IMR-90 (cell line): Measurements from ENCODE around the gene ANKRD55. TPM values are rescaled to one million over a fixed set of nuclear protein-coding genes. Genes with fewer than 3 reads are reported as not detected.

Experiments
- ATAC-seq: fragments of 200-7000 bp; cut with Tn5 transposase; 2 replicates; pipeline ENCODE4 v1.9.1; 2020; ENCODE audit warnings: low read depth, mild to moderate bottlenecking, moderate library complexity
- BruUV-seq: library from RNA; stranded (reverse); fragments of 400-500 nt; replicated peaks from 2 replicates; lab custom pipeline; 2021; lab: Mats Ljungman, UMichigan
- CTCF ChIA-PET: fragments of 300-600 bp; formaldehyde crosslinking; extraction: SDS; loops from one replicate; lab custom pipeline; 2021; ENCODE audit warnings: antibody characterized with exemption; lab: Yijun Ruan, JAX
- POLR2A ChIA-PET: fragments of 300-600 bp; sonication (Branson Sonifier 250); formaldehyde crosslinking; loops from one replicate; lab custom pipeline; 2022; ENCODE audit warnings: antibody characterized with exemption; ENCODE audit not compliant: unreplicated experiment; lab: Charles Lee
- DNase-seq: peaks from one replicate; pipeline ENCODE4 v3.0.0; 2013
- H2AFZ ChIP-seq: replicated peaks from 2 replicates; pipeline ENCODE3; 2013; ENCODE audit warnings: low read length, mild to moderate bottlenecking; ENCODE audit not compliant: poor library complexity
- H2AK5ac ChIP-seq: 2 replicates; pipeline ENCODE4 v1.6.1; 2013; ENCODE audit warnings: low read depth, low read length, inconsistent platforms
- H2AK9ac ChIP-seq: replicated peaks from 2 replicates; pipeline ENCODE3; 2013; ENCODE audit warnings: mild to moderate bottlenecking, low read depth, low read length, moderate library complexity; ENCODE audit not compliant: poor library complexity
- H2BK120ac ChIP-seq: 2 replicates; pipeline ENCODE4 v1.6.1; 2013; ENCODE audit warnings: low read depth, low read length, inconsistent platforms
- H2BK15ac ChIP-seq: 3 replicates; pipeline ENCODE4 v1.6.1; 2013; ENCODE audit warnings: low read depth, low read length, inconsistent platforms
- H2BK20ac ChIP-seq: 2 replicates; pipeline ENCODE4 v1.6.1; 2013; ENCODE audit warnings: low read depth, mild to moderate bottlenecking, inconsistent platforms, low read length, moderate library complexity
- H2BK5ac ChIP-seq: 2 replicates; pipeline ENCODE4 v1.6.1; 2013; ENCODE audit warnings: mild to moderate bottlenecking, low read depth, low read length, inconsistent platforms; ENCODE audit not compliant: poor library complexity, severe bottlenecking
- H3K14ac ChIP-seq: replicated peaks from 2 replicates; pipeline ENCODE4 v1.6.1; 2013; ENCODE audit warnings: low read depth, low read length, inconsistent platforms
- H3K18ac ChIP-seq: 2 replicates; pipeline ENCODE4 v1.6.1; 2013; ENCODE audit warnings: low read depth, low read length, control low read depth
- H3K23ac ChIP-seq: 2 replicates; pipeline ENCODE4 v1.6.1; 2013; ENCODE audit warnings: low read depth, low read length, inconsistent platforms
- H3K27ac ChIP-seq: 2 replicates; pipeline ENCODE4 v1.5.1; 2013; ENCODE audit warnings: mild to moderate bottlenecking, control low read depth, low read length; ENCODE audit not compliant: insufficient read depth
- H3K27me3 ChIP-seq: 2 replicates; pipeline ENCODE4 v1.6.1; 2013; ENCODE audit warnings: low read length; ENCODE audit not compliant: control insufficient read depth, insufficient read depth
- H3K36me3 ChIP-seq: 2 replicates; pipeline ENCODE4 v1.6.1; 2013; ENCODE audit warnings: low read length, mixed read lengths; ENCODE audit not compliant: control insufficient read depth, insufficient read depth
- H3K4ac ChIP-seq: 2 replicates; pipeline ENCODE4 v1.6.1; 2013; ENCODE audit warnings: low read depth, low read length, inconsistent platforms
- H3K4me1 ChIP-seq: 2 replicates; pipeline ENCODE4 v1.6.1; 2013; ENCODE audit warnings: low read length, mixed read lengths; ENCODE audit not compliant: control insufficient read depth, insufficient read depth
- H3K4me2 ChIP-seq: 2 replicates; pipeline ENCODE4 v1.6.1; 2013; ENCODE audit warnings: low read depth, mild to moderate bottlenecking, control low read depth, low read length, moderate library complexity
- H3K4me3 ChIP-seq: 2 replicates; pipeline ENCODE4 v1.5.1; 2013; ENCODE audit warnings: low read depth, mild to moderate bottlenecking, control low read depth, low read length, moderate library complexity; ENCODE audit not compliant: insufficient read depth
- H3K56ac ChIP-seq: 2 replicates; pipeline ENCODE4 v1.6.1; 2013; ENCODE audit warnings: low read length, inconsistent platforms; ENCODE audit not compliant: insufficient read depth; ENCODE audit errors: extremely low read depth
- H3K79me1 ChIP-seq, 2 experiments: 2 replicates each; pipeline ENCODE4 v1.6.1; 2013; ENCODE audit warnings: low read length in 2 of 2, inconsistent platforms in 1 of 2, low read depth in 1 of 2
- H3K9ac ChIP-seq: 2 replicates; pipeline ENCODE4 v1.6.1; 2013; ENCODE audit warnings: low read depth, low read length, control low read depth
- H3K9me1 ChIP-seq: 2 replicates; pipeline ENCODE4 v1.6.1; 2013; ENCODE audit warnings: low read length, inconsistent platforms; ENCODE audit not compliant: insufficient read depth
- H3K9me3 ChIP-seq: 2 replicates; pipeline ENCODE4 v1.6.1; 2013; ENCODE audit warnings: low read length; ENCODE audit not compliant: control insufficient read depth, insufficient read depth
- H4K20me1 ChIP-seq: 2 replicates; pipeline ENCODE4 v1.6.1; 2013; ENCODE audit warnings: low read length, inconsistent platforms; ENCODE audit not compliant: insufficient read depth
- H4K5ac ChIP-seq: 2 replicates; pipeline ENCODE4 v1.6.1; 2013; ENCODE audit warnings: mild to moderate bottlenecking, low read depth, low read length, control low read depth
- H4K8ac ChIP-seq, 2 experiments: 2 replicates each; pipeline ENCODE4 v1.6.1; 2013; ENCODE audit warnings: low read depth in 2 of 2, low read length in 2 of 2, control low read depth in 1 of 2, inconsistent platforms in 1 of 2
- H4K91ac ChIP-seq: 2 replicates; pipeline ENCODE4 v1.6.1; 2013; ENCODE audit warnings: low read depth, low read length, inconsistent platforms; ENCODE audit not compliant: insufficient read depth
- BHLHE40 ChIP-seq: fragments of 150-350 bp; IDR thresholded peaks from 2 replicates; pipeline ENCODE4 v1.6.1; 2016; ENCODE audit warnings: mild to moderate bottlenecking, low read depth, low read length
- CEBPB ChIP-seq: IDR thresholded peaks from 2 replicates; pipeline ENCODE4 v1.6.1; 2012; ENCODE audit warnings: low read depth, low read length, improper control_type of control experiment
- CHD1 ChIP-seq: IDR thresholded peaks from 2 replicates; pipeline ENCODE4 v1.6.1; 2012; ENCODE audit warnings: low read depth, low read length, improper control_type of control experiment
- CTCF ChIP-seq: conservative IDR thresholded peaks from 2 replicates; pipeline ENCODE4 v1.5.1; 2012; ENCODE audit warnings: mild to moderate bottlenecking, low read depth, low read length, improper control_type of control experiment
- FOS ChIP-seq: fragments of 150-350 bp; IDR thresholded peaks from 2 replicates; pipeline ENCODE4 v1.6.1; 2016; ENCODE audit warnings: low read depth, low read length
- MAFK ChIP-seq: IDR thresholded peaks from 2 replicates; pipeline ENCODE4 v1.6.1; 2012; ENCODE audit warnings: low read depth, low read length, improper control_type of control experiment
- MAZ ChIP-seq: IDR thresholded peaks from 2 replicates; pipeline ENCODE4 v1.6.1; 2012; ENCODE audit warnings: low read depth, mild to moderate bottlenecking, low read length, improper control_type of control experiment, moderate library complexity, borderline replicate concordance
- MXI1 ChIP-seq: IDR thresholded peaks from 2 replicates; pipeline ENCODE4 v1.6.1; 2012; ENCODE audit warnings: low read depth, mild to moderate bottlenecking, low read length, moderate library complexity, borderline replicate concordance
- NFE2L2 ChIP-seq: fragments of 150-350 bp; IDR thresholded peaks from 2 replicates; pipeline ENCODE4 v1.6.1; 2016; ENCODE audit warnings: low read depth, mild to moderate bottlenecking, low read length
- POLR2A ChIP-seq: IDR thresholded peaks from 2 replicates; pipeline ENCODE4 v1.6.1; 2012; ENCODE audit warnings: mild to moderate bottlenecking, low read depth, low read length
- RAD21 ChIP-seq: IDR thresholded peaks from 2 replicates; pipeline ENCODE4 v1.6.1; 2012; ENCODE audit warnings: low read length, improper control_type of control experiment
- RCOR1 ChIP-seq: IDR thresholded peaks from 2 replicates; pipeline ENCODE4 v1.6.1; 2012; ENCODE audit warnings: mild to moderate bottlenecking, low read length, improper control_type of control experiment; ENCODE audit not compliant: insufficient replicate concordance
- RFX5 ChIP-seq: IDR thresholded peaks from 2 replicates; pipeline ENCODE4 v1.8.0; 2012; ENCODE audit warnings: low read depth, mild to moderate bottlenecking, low read length, moderate library complexity
- SMC3 ChIP-seq: fragments of 150-350 bp; IDR thresholded peaks from 2 replicates; pipeline ENCODE4 v1.6.1; 2016; ENCODE audit warnings: low read depth, mild to moderate bottlenecking, antibody characterized with exemption, low read length, moderate library complexity
- USF2 ChIP-seq: fragments of 150-350 bp; IDR thresholded peaks from 2 replicates; pipeline ENCODE4 v1.6.1; 2017; ENCODE audit warnings: mild to moderate bottlenecking, antibody characterized with exemption, low read length, low read depth
- WGBS, 2 experiments: methylation state at CpG; one replicate each; pipeline versions ENCODE4 v1.1.5 to v1.1.7; 2013; ENCODE audit warnings: missing lambda C conversion rate in 2 of 2; ENCODE audit not compliant: insufficient read length in 1 of 2; ENCODE audit errors: extremely low coverage in 2 of 2; 5-methylcytosine and 5-hydroxymethylcytosine counted together
- dilution Hi-C: fragments of 300-500 bp; cut with HindIII; formaldehyde crosslinking; loops from one replicate; pipeline ENCODE4 v1.14.3; 2018; ENCODE audit warnings: low sequenced_read_pairs; ENCODE audit not compliant: unreplicated experiment
- in situ Hi-C: fragments of 300-500 bp; cut with MboI; formaldehyde crosslinking; loops from 3 replicates; pipeline ENCODE4 v1.14.3; 2019; ENCODE audit warnings: low sequenced_read_pairs, inconsistent platforms, mixed read lengths
- intact Hi-C: fragments of 100-400 bp; cut with micrococcal nuclease; formaldehyde crosslinking; loops from 2 replicates; pipeline ENCODE4 v1.10.0; 2022
- polyA plus RNA-seq, 3 experiments: library from polyadenylated mRNA; depleted of rRNA; stranded (reverse); fragments of >200 nt; gene quantifications; 2 replicates each; pipeline ENCODE4 v1.2.3, GENCODE V29; 2012; ENCODE audit warnings: low replicate concordance in 1 of 3
- total RNA-seq: library from RNA; depleted of rRNA; stranded (reverse); fragments of >200 nt; gene quantifications from 2 replicates; pipeline ENCODE4 v1.2.3, GENCODE V29; 2012

Gene ANKRD55
- total and polyA plus RNA-seq, 2 of the 4 experiments (the other 2 are of a cell fraction): not detected

- peak overlapping the region; percentile 60 to 81 for H4K8ac ChIP-seq
- H2BK20ac ChIP-seq: peak overlapping the region; percentile 95
- ATAC-seq (peak; percentile 99), DNase-seq (peak; percentile 93)
- H3K18ac ChIP-seq: peak overlapping the region; percentile 66
- peak overlapping the region; percentile 13 for H2AK9ac ChIP-seq
- H2AK5ac ChIP-seq: peak overlapping the region; percentile 77
- peak overlapping the region; percentile 62; the same call in 1 of the 2 replicates for H3K56ac ChIP-seq
- BruUV-seq: no TSS peak
- peak overlapping the region; percentile 84 for H3K4ac ChIP-seq
- in situ Hi-C loops: loop anchor here (5.0 to 25.0 kb wide), 2 partner anchors 567 to 942 kb away; no protein-coding TSS in a partner anchor
- peak overlapping the region; percentile 88 for H4K91ac ChIP-seq
- peaks cover 11% of the 10 kb centered on the region for H3K4me1 ChIP-seq
- peak overlapping the region; percentile 38 for H4K5ac ChIP-seq
- intact Hi-C loops: loop anchor here (1.0 to 5.0 kb wide), 8 partner anchors 210 to 1007 kb away; no protein-coding TSS in a partner anchor
- H3K9me1 ChIP-seq: peaks cover 4% of the 10 kb centered on the region; the same call in 1 of the 2 replicates
- H2AFZ ChIP-seq: peak overlapping the region; percentile 62
- 0 out of 4 replicates have a peak, but pooled peaks cover 0 to 6% of the 10 kb centered on the region in 2 experiments for H3K79me1 ChIP-seq
- ChIA-PET POLR2A (no interaction called here), CTCF (interaction anchor here (0.6 to 4.0 kb wide), 16 partner anchors 53 to 997 kb away, joined by 3 to 46 read pairs (median 4); no protein-coding TSS in a partner anchor)
- H4K20me1 ChIP-seq: no peaks in the 10 kb centered on the region
- H3K9me3 ChIP-seq: no peaks in the 10 kb centered on the region
- no peaks in the 10 kb centered on the region for H3K27me3 ChIP-seq
- H2BK15ac ChIP-seq: peak overlapping the region; percentile 68; the same call in 2 of the 3 replicates
- dilution Hi-C loops: no loop called here
- H3K9ac ChIP-seq: peak overlapping the region; percentile 26; the same call in 1 of the 2 replicates
- H3K27ac ChIP-seq: peak overlapping the region; percentile 80
- WGBS, 2 experiments: no CpG with 5 or more reads among the region's 6 CpGs
- peak overlapping the region; percentile 50; the same call in 1 of the 2 replicates for H3K23ac ChIP-seq
- H3K4me2 ChIP-seq: no peak overlapping the region
- no peak overlapping the region for H3K4me3 ChIP-seq
- H3K36me3 ChIP-seq: no peaks in the 10 kb centered on the region
- peak overlapping the region; percentile 88 for H2BK120ac ChIP-seq
- H3K14ac ChIP-seq: peak overlapping the region; percentile 35
- peak overlapping the region; percentile 57 for H2BK5ac ChIP-seq
- TF ChIP-seq MAZ (no peak), FOS (no peak), RAD21 (peak; percentile 100), CHD1 (peak; percentile 91; the same call in 1 of the 2 replicates), SMC3 (peak; percentile 100), USF2 (no peak), MXI1 (no peak), RFX5 (no peak), NFE2L2 (no peak), MAFK (no peak), BHLHE40 (no peak), POLR2A (peak; percentile 64; the same call in 1 of the 2 replicates), CTCF (peak; percentile 98), CEBPB (peak; percentile 60), RCOR1 (peak; percentile 13)
These were observed 37.6 kb upstream of the ANKRD55 start for GRCh38 chr5:56270568-56271392.
